Measurements from ENCODE around the gene NAP1L5.

Gene NAP1L5

GRCh38 chr4:88744609-88745008, 47.0 kb upstream of the NAP1L5 start (continued):
- TF ChIP-seq ZNF623 (tag by site-specific recombination; IDR thresholded peaks at IDR 0.05): no peak
- TF ChIP-seq PATZ1 (tag by site-specific recombination; IDR thresholded peaks at IDR 0.05): no peak
- no peak for TF ChIP-seq FEZF1 (tag by site-specific recombination; IDR thresholded peaks at IDR 0.05)
- TF ChIP-seq REST (tag by site-specific recombination; IDR thresholded peaks at IDR 0.05): no peak

GRCh38 chr4:88743696-88744095, 46.1 kb upstream of the NAP1L5 start:
- no peak for TF ChIP-seq ZNF488 (tag by site-specific recombination; IDR thresholded peaks at IDR 0.05)
- TF ChIP-seq ZNF518A (tag by site-specific recombination; conservative IDR thresholded peaks at IDR 0.05; ENCODE audit: low read depth): no peak
- TF ChIP-seq ZNF600 (tag by site-specific recombination; IDR thresholded peaks at IDR 0.05): no peak
- no peak for TF ChIP-seq ZNF785 (tag by site-specific recombination; IDR thresholded peaks at IDR 0.05)
- TF ChIP-seq KLF8 (tag by site-specific recombination; IDR thresholded peaks at IDR 0.05): no peak
- no peak for TF ChIP-seq ZNF221 (tag by site-specific recombination; IDR thresholded peaks at IDR 0.05; ENCODE audit: borderline replicate concordance)
- H3K4me1 ChIP-seq (ENCODE audit: control insufficient read depth, insufficient read depth, low read length): no peaks in the 10 kb centered on the region
- no peak overlapping the region for H3K27ac ChIP-seq (ENCODE audit: extremely low read depth, low read depth, low read length)
- ChIA-PET POLR2A (no interaction called here), CTCF (no interaction called here)
- peaks cover 0 to 39% of the 10 kb centered on the region in 2 experiments; a peak in 1 of 3 replicates for H3K36me3 ChIP-seq (ENCODE audit: control insufficient read depth in 2 of 2, insufficient read depth in 1 of 2, low read length in 2 of 2)
- H3K9me3 ChIP-seq (ENCODE audit: control insufficient read depth, insufficient read depth, low read depth, low read length): no peaks in the 10 kb centered on the region
- no peak overlapping the region for H3K4me3 ChIP-seq (ENCODE audit: low read depth, low read length)

GRCh38 chr4:88742561-88742960, 44.9 kb upstream of the NAP1L5 start:
- Histone ChIP-seq H3K36me3 (ENCODE audit: control insufficient read depth in 2 of 2, insufficient read depth in 1 of 2, low read length in 2 of 2) (peaks cover 0 to 41% of the 10 kb centered on the region in 2 experiments; a peak in 1 of 3 replicates), H3K4me3 (ENCODE audit: low read depth, low read length) (no peak overlapping the region), H3K27ac (ENCODE audit: extremely low read depth, low read depth, low read length) (no peak overlapping the region), H3K4me1 (ENCODE audit: control insufficient read depth, insufficient read depth, low read length) (no peaks in the 10 kb centered on the region), H3K9me3 (ENCODE audit: control insufficient read depth, insufficient read depth, low read depth, low read length) (no peaks in the 10 kb centered on the region)
- ChIA-PET CTCF (no interaction called here), POLR2A (no interaction called here)
- TF ChIP-seq ZNF341 (tag by site-specific recombination; IDR thresholded peaks at IDR 0.05; ENCODE audit: low read depth) (no peak), ZNF629 (tag by site-specific recombination; IDR thresholded peaks at IDR 0.05) (no peak), ZNF112 (tag by site-specific recombination; IDR thresholded peaks at IDR 0.05) (no peak), ZNF37A (tag by site-specific recombination; IDR thresholded peaks at IDR 0.05) (no peak), ZNF221 (tag by site-specific recombination; IDR thresholded peaks at IDR 0.05; ENCODE audit: borderline replicate concordance) (no peak), ZNF335 (tag by site-specific recombination; conservative IDR thresholded peaks at IDR 0.05) (no peak), ZNF184 (tag by site-specific recombination; IDR thresholded peaks at IDR 0.05) (no peak), ZNF791 (tag by site-specific recombination; IDR thresholded peaks at IDR 0.05) (no peak), WT1 (tag by site-specific recombination; IDR thresholded peaks at IDR 0.05) (no peak), ZNF521 (tag by site-specific recombination; IDR thresholded peaks at IDR 0.05) (no peak), ZNF132 (tag by site-specific recombination; IDR thresholded peaks at IDR 0.05; ENCODE audit: borderline replicate concordance) (no peak), ZNF596 (tag by site-specific recombination; IDR thresholded peaks at IDR 0.05) (no peak), ZXDB (tag by site-specific recombination; IDR thresholded peaks at IDR 0.05) (no peak), KLF1 (tag by site-specific recombination; IDR thresholded peaks at IDR 0.05) (no peak), ZNF776 (tag by site-specific recombination; IDR thresholded peaks at IDR 0.05; ENCODE audit: borderline replicate concordance) (no peak), ZNF785 (tag by site-specific recombination; IDR thresholded peaks at IDR 0.05) (no peak)
